GM04504 (cell line): ENCODE measurements around the gene CSMD2.
"Not testable (repeated sequence)": the region's sequence is repeated elsewhere in the genome, so short reads cannot be mapped to it uniquely, and the experiment has no call there.

Experiments
- DNase-seq: peaks from one replicate; pipeline ENCODE4 v3.0.0-alpha.2; 2012; ENCODE audit warnings: low read depth

CSMD2 gene

GRCh38 chr1:34164771-34165391, at the start of gene CSMD2:
Gene CSMD2, minus strand, starts transcription at chr1:34165230. Its CDS starts 133 bp downstream, at chr1:34165097.
- peak; percentile 10 for DNase-seq

- DNase-seq, result no peak
These were observed 48.9 kb upstream of the CSMD2 start for GRCh38 chr1:34213956-34214355.

- no peak for DNase-seq
These were observed 47.6 kb upstream of the CSMD2 start for GRCh38 chr1:34212673-34213072.

GRCh38 chr1:34199927-34200326, 34.9 kb upstream of the CSMD2 start:
- peak; percentile 1 for DNase-seq

GRCh38 chr1:34192621-34193020, 27.6 kb upstream of the CSMD2 start:
- no peak for DNase-seq

GRCh38 chr1:34190692-34191091, 25.7 kb upstream of the CSMD2 start:
- DNase-seq, result no peak

GRCh38 chr1:34188985-34189384, 24.0 kb upstream of the CSMD2 start:
- DNase-seq, result no peak

- no peak for DNase-seq
These were observed 23.4 kb upstream of the CSMD2 start for GRCh38 chr1:34188418-34188817.

GRCh38 chr1:34186741-34187494, 21.9 kb upstream of the CSMD2 start:
- no peak for DNase-seq

- not testable (repeated sequence) for DNase-seq
These were observed 18.4 kb upstream of the CSMD2 start for GRCh38 chr1:34183381-34183780.

GRCh38 chr1:34178072-34178471, 13.0 kb upstream of the CSMD2 start:
- DNase-seq, result no peak

- DNase-seq, result no peak
These were observed 12.0 kb upstream of the CSMD2 start, which contains the start of gene C1orf94 for GRCh38 chr1:34176830-34177603. Gene C1orf94, plus strand, starts transcription at chr1:34176907. Its CDS starts 883 bp downstream, at chr1:34177790.

- DNase-seq, result no peak
These were observed 10.7 kb upstream of the CSMD2 start for GRCh38 chr1:34175744-34176143.

GRCh38 chr1:34167389-34167788, 2.4 kb upstream of the CSMD2 start:
- no peak for DNase-seq

GRCh38 chr1:34166625-34167361, 1.8 kb upstream of the CSMD2 start:
- no peak for DNase-seq

GRCh38 chr1:34166191-34166624, 1.2 kb upstream of the CSMD2 start:
- no peak for DNase-seq

- DNase-seq, result no peak
These were observed 442 bp upstream of the CSMD2 start for GRCh38 chr1:34165422-34165921.

- no peak for DNase-seq
These were observed 968 bp downstream of the CSMD2 start for GRCh38 chr1:34163792-34164731.

- peak; percentile 58 for DNase-seq
These were observed 1.9 kb downstream of the CSMD2 start for GRCh38 chr1:34162852-34163766.

- no peak for DNase-seq
These were observed 8.3 kb downstream of the CSMD2 start for GRCh38 chr1:34156739-34157138.
